Lower leg skin (tissue), 3 donors: ENCODE measurements around the gene RPS15A.
"Not testable (repeated sequence)": the region's sequence is repeated elsewhere in the genome, so short reads cannot be mapped to it uniquely, and the experiment has no call there.

Source experiments
- POLR2A ChIP-seq, 2 donors: fragments of 450-650 bp; IDR thresholded peaks; one replicate each; pipeline ENCODE4 v1.6.1; 2016 to 2017; ENCODE audit warnings: antibody characterized with exemption in 2 of 2, mild to moderate bottlenecking in 1 of 2, moderate library complexity in 1 of 2
- TF ChIP-seq, protein P1 (sequence below), 3 donors: fragments of 450-650 bp; IDR thresholded peaks; one replicate each; pipeline ENCODE4 v1.5.1; 2016; ENCODE audit warnings: antibody characterized with exemption in 3 of 3, mild to moderate bottlenecking in 3 of 3, moderate library complexity in 2 of 3

DNA sequence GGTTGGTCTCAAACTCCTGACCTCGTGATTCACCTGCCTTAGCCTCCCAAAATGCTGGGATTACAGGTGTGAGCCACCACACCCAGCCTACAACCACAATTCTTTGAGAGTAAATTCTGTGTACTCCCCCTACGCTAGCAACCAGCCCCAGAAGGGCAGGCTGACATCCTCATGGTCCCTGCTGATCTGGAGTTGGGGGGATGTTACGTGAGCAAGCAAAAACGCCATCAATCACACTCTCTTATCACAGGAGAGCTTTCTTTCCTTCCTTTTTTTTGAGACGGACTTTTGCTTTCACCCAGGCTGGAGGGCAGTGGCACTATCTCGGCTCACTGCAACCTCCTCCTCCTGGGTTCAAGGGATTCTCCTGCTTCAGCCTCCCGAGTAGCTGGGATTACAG, 18.0 kb downstream of the RPS15A start:
- TF ChIP-seq, protein P1, sequence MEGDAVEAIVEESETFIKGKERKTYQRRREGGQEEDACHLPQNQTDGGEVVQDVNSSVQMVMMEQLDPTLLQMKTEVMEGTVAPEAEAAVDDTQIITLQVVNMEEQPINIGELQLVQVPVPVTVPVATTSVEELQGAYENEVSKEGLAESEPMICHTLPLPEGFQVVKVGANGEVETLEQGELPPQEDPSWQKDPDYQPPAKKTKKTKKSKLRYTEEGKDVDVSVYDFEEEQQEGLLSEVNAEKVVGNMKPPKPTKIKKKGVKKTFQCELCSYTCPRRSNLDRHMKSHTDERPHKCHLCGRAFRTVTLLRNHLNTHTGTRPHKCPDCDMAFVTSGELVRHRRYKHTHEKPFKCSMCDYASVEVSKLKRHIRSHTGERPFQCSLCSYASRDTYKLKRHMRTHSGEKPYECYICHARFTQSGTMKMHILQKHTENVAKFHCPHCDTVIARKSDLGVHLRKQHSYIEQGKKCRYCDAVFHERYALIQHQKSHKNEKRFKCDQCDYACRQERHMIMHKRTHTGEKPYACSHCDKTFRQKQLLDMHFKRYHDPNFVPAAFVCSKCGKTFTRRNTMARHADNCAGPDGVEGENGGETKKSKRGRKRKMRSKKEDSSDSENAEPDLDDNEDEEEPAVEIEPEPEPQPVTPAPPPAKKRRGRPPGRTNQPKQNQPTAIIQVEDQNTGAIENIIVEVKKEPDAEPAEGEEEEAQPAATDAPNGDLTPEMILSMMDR (IDR thresholded peaks at IDR 0.05), result not testable (repeated sequence)
- not testable (repeated sequence) for TF ChIP-seq POLR2A (IDR thresholded peaks at IDR 0.05)
